GM19035 (cell line): Measurements from ENCODE around the gene ZNRF3.
A peak's percentile ranks its signal among the peaks of the same experiment; 100 is the strongest.
"Not testable (repeated sequence)": the region's sequence is repeated elsewhere in the genome, so short reads cannot be mapped to it uniquely, and the experiment has no call there.

Experiments
- ATAC-seq: cut with Tn5 transposase; IDR thresholded peaks from one replicate; pipeline ENCODE4 v1.9.1; 2021; ENCODE audit not compliant: unreplicated experiment

Gene ZNRF3

DNA sequence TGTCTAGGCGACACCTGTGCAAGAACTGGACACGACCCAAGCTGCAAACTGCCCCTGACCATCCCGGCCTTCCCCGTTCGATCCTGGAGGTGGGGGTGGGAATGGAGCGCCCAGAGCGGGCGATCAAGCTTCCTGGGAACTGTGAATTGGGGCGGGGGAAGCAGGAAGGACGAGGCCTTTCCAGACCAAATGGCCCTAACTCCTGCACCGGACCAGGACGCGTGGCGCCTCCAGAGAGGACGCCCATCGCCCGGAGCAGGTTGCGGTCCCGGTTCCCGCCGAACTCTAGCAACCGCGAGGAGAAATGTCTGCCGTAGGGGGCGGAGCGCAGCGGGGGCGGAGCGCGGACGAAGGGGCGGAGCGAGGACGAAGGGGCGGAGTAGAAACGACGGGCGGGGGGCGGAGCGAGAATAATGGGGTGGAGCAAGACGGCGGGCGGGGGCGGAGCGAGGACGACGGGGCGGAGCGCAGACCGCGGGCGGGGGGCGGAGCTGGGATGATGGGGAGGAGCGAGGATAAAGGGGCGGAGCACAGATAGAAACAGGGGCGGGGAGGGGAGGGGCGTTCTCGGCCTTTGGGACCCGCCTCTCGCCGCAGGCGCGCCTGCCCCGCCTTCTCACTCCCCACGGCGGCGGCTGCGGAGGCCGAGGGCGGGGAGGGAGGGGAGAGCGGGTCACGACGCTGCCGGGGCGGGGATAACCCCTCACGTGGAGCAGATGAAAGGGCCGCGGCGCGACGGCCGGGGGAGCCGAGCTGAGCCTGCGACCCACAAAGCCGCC, at the start of gene ZNRF3:
Gene ZNRF3, plus strand, starts transcription at position 695 of the 779 bp plus-strand sequence. CDS start 195 bp downstream, outside the sequence.
- peak; percentile 78 for ATAC-seq

GRCh38 chr22:28835630-28836189, 47.7 kb upstream of the ZNRF3 start:
- ATAC-seq, result no peak

DNA sequence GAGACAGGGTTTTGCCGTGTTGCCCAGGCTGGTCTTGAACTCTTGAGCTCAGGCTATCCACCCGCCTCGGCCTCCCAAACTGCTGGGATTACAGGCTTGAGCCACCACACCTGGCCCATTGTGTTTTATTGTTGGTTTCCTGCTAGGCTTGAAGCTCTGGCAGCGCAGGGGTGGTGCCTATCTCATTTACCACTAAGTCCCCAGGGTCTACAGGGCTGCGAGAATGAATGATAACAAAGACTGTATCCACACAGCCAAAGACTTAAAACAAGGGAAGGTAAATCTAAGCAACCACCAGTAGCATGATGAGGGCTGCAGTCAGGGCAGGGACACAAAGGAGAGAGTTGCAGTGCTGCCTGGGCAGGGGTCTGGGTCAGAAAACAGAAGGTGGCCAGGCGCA, 45.7 kb upstream of the ZNRF3 start:
- ATAC-seq, result no peak

DNA sequence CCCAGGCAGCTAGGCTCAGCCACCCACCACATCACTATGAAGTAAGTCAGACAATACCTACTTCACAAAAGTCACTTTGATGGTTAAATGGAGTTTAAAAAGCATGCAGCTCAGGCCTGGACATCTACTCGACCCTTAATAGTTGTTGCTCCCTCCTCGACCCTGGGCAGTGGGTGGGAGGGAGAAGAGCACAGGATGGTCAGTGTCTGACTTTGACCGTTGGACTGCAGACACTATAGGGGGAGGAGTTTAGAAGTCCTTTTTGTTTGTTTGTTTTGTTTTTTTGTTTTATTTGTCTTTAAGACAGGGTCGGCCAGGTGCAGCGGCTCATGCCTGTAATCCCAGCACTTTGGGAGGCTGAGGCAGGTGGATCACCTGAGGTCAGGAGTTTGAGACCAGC, 44.4 kb upstream of the ZNRF3 start:
- ATAC-seq, result no peak

- no peak for ATAC-seq
These were observed 42.3 kb upstream of the ZNRF3 start for GRCh38 chr22:28841111-28841510.

- no peak for ATAC-seq
These were observed 39.7 kb upstream of the ZNRF3 start for GRCh38 chr22:28843633-28844032.

GRCh38 chr22:28844277-28844676, 39.1 kb upstream of the ZNRF3 start:
- ATAC-seq, result not testable (repeated sequence)

DNA sequence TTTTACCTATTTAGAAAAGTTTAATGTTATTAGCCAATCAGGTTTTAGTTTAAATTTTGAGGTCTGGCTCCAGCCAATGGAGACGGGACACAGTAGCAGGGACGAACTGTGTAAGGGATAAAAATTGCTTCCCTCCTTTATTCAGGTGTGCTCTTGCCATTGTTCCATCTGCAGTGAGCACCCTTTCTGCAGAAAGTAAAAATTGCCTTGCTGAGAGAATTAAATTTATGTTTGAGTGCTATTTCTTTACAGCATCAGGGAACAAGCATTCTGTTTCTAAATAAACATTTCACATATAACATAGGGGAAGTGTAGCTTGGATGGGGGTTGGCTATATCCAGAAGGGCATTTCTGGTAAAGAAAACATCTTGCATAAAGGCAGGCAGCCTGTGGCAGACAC, 36.4 kb upstream of the ZNRF3 start:
- ATAC-seq, result no peak

- ATAC-seq, result no peak
These were observed 27.8 kb upstream of the ZNRF3 start for GRCh38 chr22:28855355-28856094.

DNA sequence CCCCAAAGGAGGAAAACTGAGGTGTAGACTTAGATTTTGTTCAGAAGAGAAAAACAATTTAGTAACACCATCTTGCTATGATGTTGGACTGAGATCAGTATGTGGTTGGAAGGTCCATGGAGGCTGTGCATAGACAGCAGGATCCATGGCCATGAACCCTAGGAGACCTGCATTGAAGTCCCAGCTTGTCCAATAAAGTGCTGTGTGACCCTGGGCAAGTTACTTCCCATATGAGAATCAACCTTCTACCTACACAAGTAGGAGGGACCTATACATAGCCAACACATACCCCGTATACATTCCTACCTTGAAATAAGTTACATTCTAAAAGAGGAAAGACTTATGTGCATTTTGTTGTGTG, 27.3 kb upstream of the ZNRF3 start:
- ATAC-seq, result no peak

GRCh38 chr22:28857288-28857687, 26.1 kb upstream of the ZNRF3 start:
- no peak for ATAC-seq

- ATAC-seq, result no peak
These were observed 18.3 kb upstream of the ZNRF3 start for GRCh38 chr22:28864878-28865596.

GRCh38 chr22:28867191-28867590, 16.2 kb upstream of the ZNRF3 start:
- no peak for ATAC-seq

- ATAC-seq, result not testable (repeated sequence)
These were observed 15.0 kb upstream of the ZNRF3 start for GRCh38 chr22:28868389-28868788.

GRCh38 chr22:28869736-28870135, 13.6 kb upstream of the ZNRF3 start:
- ATAC-seq, result no peak

GRCh38 chr22:28873183-28873963, 10.0 kb upstream of the ZNRF3 start:
- no peak for ATAC-seq

- ATAC-seq, result no peak
These were observed 9.3 kb upstream of the ZNRF3 start for GRCh38 chr22:28874061-28874460.

- no peak for ATAC-seq
These were observed 8.5 kb upstream of the ZNRF3 start for GRCh38 chr22:28874811-28875320.

DNA sequence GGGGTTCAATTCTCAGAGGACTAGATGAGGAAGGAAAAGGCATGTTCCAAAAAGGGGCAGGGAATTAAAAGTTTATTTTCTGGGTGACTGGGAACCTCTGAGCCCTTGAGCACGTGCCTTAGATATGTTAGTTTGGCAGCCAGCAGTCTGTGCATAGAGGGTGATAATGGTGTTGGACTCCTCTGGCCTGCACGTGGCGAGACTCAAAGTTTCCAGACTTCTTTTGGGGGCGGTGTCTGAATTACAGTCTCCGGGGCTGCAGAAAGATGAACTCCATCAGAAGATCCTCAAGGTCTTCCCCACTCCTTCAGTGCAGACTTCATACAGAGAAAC, 861 bp upstream of the ZNRF3 start:
- no peak for ATAC-seq

GRCh38 chr22:28883657-28883916, 215 bp downstream of the ZNRF3 start:
- ATAC-seq, result peak; percentile 20
